GM12801 (cell line): ENCODE results near the gene PTPRT.

Experiments
- TF ChIP-seq, protein P1 (sequence below): IDR thresholded peaks from one replicate; pipeline ENCODE4 v1.5.1; 2011; ENCODE audit warnings: control low read depth; ENCODE audit not compliant: insufficient read length; ENCODE audit errors: extremely low read depth

The PTPRT gene

DNA sequence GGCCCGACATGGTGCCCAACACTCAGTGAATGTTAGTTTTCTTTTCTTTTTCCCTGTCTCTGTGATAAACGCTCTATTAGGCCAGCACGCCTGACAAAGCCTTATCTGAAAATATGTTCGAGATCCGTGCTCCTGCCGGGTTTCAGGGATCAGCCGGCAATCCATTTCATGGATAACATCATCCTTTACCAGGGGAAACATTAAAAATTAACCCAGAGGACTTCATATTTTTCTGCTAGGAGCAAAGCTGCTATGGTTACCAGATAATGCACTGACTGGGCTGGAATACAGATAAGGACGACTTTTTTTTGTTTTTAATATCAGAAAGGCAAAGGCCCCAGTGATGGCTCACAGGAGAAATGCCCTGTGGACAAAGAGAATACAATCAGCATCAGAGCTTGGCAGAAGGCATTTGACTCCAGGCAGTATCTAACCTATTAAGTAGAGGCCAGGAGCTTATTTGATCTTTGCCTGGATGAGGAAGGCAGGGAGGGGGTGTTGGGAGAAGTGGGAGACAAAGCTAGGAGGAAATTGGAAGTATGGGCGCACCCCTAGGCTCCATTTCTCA, 1089.5 kb downstream of the PTPRT start:
- TF ChIP-seq, protein P1, sequence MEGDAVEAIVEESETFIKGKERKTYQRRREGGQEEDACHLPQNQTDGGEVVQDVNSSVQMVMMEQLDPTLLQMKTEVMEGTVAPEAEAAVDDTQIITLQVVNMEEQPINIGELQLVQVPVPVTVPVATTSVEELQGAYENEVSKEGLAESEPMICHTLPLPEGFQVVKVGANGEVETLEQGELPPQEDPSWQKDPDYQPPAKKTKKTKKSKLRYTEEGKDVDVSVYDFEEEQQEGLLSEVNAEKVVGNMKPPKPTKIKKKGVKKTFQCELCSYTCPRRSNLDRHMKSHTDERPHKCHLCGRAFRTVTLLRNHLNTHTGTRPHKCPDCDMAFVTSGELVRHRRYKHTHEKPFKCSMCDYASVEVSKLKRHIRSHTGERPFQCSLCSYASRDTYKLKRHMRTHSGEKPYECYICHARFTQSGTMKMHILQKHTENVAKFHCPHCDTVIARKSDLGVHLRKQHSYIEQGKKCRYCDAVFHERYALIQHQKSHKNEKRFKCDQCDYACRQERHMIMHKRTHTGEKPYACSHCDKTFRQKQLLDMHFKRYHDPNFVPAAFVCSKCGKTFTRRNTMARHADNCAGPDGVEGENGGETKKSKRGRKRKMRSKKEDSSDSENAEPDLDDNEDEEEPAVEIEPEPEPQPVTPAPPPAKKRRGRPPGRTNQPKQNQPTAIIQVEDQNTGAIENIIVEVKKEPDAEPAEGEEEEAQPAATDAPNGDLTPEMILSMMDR: no peak

DNA sequence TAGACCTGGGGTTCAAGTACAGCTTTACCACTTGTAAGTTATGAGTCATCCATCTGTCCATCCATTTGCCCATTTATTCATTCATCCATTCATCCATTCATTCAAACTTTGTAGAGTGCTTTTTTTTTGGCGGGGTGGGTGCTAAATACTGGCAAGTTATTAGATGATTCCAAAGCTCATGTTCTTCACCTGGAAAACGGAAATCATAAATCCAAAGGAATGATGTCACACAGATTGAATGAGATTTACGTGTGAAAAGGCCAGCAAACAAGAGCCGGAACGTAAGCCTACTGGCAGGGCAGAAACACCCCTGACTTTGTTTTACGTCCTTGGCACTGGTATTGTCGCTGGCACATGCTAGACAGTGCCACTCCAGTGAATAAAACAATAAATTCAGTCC, 1090.6 kb downstream of the PTPRT start:
- TF ChIP-seq, protein P1: no peak

DNA sequence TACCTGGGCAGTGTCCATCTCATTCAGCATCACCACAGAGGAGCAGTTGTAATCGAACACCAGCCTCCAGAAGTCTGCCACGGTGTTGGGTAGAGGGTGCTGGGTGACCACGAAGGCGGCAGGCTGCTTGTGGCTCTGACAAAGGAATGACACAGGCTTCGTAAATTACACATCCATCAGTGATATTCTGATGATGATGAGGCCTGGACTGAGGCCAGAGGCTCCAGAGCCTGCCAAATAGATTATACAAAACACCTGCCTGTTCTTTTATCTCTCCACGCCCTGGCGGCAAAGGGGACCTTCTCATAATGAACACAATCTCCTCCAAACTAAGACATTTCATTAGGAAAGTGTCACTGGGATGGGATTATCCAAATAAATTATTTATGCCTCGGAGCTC, 1091.3 kb downstream of the PTPRT start:
- TF ChIP-seq, protein P1: no peak

DNA sequence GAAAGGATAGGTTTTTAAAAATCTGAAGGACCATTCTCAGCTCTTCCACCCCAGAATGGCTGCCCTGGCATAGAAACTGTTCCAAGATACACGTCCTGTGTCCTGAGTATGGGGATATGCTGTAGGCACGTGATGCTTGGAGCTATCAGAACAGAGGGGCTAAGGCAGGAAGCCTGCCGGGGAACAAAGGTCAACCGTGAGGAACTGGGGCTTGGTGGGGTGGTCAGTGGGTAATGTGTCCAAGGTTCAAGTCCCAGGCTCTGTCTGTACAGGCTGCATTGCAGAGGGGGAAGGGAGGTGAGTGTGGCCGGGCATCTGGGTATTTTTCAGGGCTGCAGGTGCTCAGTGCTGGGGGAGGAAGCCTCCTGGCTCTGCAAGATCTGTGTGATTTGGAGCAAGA, 1092.0 kb downstream of the PTPRT start:
- TF ChIP-seq, protein P1: no peak

DNA sequence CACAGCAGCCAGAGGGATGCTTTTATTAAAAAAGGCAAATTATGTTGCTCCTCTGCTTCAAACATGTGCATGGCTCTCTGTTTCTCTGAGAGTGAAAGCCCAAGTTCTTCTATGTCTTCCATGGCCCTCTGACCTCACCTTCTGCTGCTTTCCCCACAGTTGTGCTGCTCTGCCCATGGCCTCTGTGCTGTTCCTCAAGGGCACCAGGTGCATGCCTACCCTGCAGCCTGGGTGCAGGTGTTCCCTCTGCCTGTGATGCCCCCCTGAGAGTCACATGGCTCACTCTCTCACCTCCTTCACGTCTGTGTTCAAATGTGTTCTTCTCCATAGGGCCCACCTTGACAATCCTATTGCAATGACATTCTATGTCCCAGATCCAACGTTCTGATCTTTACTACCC, 1094.5 kb downstream of the PTPRT start:
- TF ChIP-seq, protein P1: no peak

DNA sequence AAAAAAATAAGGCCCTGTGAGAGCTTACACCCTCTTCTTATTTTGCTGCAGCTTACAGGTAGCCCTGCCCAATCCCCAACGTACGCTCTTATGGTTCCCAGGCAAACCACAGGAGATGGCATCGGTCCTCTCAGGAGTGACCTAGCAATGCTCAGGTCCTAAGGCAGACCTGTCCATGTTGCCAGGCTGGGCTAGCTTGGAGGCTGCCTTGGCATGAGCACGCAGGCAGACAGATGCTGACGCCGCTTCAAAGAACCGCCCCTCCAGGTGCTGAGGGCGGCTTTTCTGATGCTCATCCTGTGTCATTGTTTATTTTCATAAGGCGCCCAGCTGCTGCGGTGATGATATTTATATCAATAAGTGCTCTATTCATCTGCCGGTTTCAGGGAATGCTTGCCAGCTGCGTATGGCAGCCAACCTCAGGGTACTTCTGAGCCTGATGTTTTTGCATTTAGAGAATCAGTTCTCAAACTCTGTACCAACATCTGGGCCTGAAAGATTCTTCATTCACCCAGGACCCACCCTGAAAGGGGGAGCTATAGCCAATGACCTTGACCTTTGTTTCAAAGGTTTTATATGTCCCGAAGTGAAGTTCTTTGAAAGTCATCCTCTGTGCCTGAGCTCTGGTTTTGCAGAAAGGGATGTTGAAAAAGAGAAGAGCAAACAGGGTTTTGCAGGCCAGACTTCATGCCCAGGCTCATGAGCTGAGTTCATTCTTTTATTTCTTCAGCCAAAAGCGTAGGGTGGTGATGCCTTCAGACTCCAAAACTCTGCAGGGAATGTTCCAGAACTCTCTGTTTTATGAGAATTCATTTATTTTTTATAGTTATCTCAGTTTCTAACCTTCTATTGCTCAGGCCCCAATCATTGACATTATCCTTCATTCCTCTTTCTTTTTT, 1095.9 kb downstream of the PTPRT start:
- TF ChIP-seq, protein P1: no peak

DNA sequence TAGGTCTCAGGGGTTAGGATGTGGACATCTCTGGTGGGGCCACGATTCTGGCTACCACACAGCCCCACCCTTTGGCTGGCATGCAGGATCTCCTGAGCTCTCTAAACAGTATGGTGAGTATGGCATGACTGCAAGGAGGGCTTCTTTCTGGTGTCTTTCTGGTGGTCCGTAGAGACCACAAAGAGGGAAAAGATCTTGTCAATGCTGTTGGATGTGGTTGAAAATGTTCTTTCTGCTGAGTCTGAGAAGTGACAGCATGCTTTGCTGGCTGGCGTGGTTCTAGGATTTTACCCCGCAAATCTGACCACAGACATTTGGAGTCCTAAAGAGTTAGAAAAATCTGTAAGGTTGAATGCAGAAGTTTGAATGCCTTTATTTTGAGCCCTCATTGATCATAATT, 1096.7 kb downstream of the PTPRT start:
- TF ChIP-seq, protein P1: no peak
